HG03097 (cell line): ENCODE measurements around the gene TMC7.

Source experiments
- ATAC-seq: cut with Tn5 transposase; IDR thresholded peaks from one replicate; pipeline ENCODE4 v1.9.1; 2021; ENCODE audit not compliant: unreplicated experiment, low FRiP score

TMC7 gene

GRCh38 chr16:19086322-19087199 lies 102.8 kb downstream of the TMC7 start:
- ATAC-seq: peak; percentile 86

- no peak for ATAC-seq
Measured at GRCh38 chr16:19088341-19088916, 104.7 kb downstream of the TMC7 start.

- ATAC-seq: no peak
Measured at GRCh38 chr16:19089410-19089955, 105.7 kb downstream of the TMC7 start.

GRCh38 chr16:19090916-19091315 lies 107.2 kb downstream of the TMC7 start:
- no peak for ATAC-seq

- no peak for ATAC-seq
Measured at GRCh38 chr16:19092653-19093410, 109.1 kb downstream of the TMC7 start.

- no peak for ATAC-seq
Measured at GRCh38 chr16:19093631-19094541, 110.2 kb downstream of the TMC7 start.

- ATAC-seq: no peak
Measured at GRCh38 chr16:19094542-19095365, 111.0 kb downstream of the TMC7 start.

GRCh38 chr16:19095654-19096053 lies 111.9 kb downstream of the TMC7 start:
- no peak for ATAC-seq

GRCh38 chr16:19098173-19098572 lies 114.4 kb downstream of the TMC7 start:
- no peak for ATAC-seq

GRCh38 chr16:19102187-19102872 lies 118.6 kb downstream of the TMC7 start:
- ATAC-seq: no peak

- ATAC-seq: no peak
Measured at GRCh38 chr16:19104607-19105006, 120.9 kb downstream of the TMC7 start.

- ATAC-seq: no peak
Measured at GRCh38 chr16:19105131-19105530, 121.4 kb downstream of the TMC7 start.

GRCh38 chr16:19105891-19106624 lies 122.3 kb downstream of the TMC7 start:
- no peak for ATAC-seq

- no peak for ATAC-seq
Measured at GRCh38 chr16:19106625-19107020, 122.9 kb downstream of the TMC7 start.

GRCh38 chr16:19108409-19109287 lies 124.9 kb downstream of the TMC7 start:
- ATAC-seq: no peak

GRCh38 chr16:19109288-19109664 lies 125.5 kb downstream of the TMC7 start:
- ATAC-seq: no peak
